GM23338 (cell line): Measurements from ENCODE around the gene TSPAN33. TPM values are rescaled to one million over a fixed set of nuclear protein-coding genes. Genes with fewer than 3 reads are reported as not detected.

Source experiments
- ATAC-seq: fragments of 200-7000 bp; cut with Tn5 transposase; 3 replicates; pipeline ENCODE4 v1.9.1; 2020
- DNase-seq: peaks from one replicate; pipeline ENCODE4 v3.0.0-alpha.2; 2015; ENCODE audit warnings: low spot score
- H2AFZ ChIP-seq: fragments of 200-600 bp; sonication (generic); 2 replicates; pipeline ENCODE4 v1.8.0; 2016; ENCODE audit warnings: antibody characterized with exemption, mild to moderate bottlenecking, moderate library complexity
- H3F3A ChIP-seq: fragments of 200-600 bp; sonication (generic); replicated peaks from 2 replicates; pipeline ENCODE4 v1.8.0; 2017; ENCODE audit warnings: antibody characterized with exemption, mixed run types, low read depth
- H3K27ac ChIP-seq: fragments of 200-600 bp; sonication (generic); 2 replicates; pipeline ENCODE4 v1.6.1; 2016; ENCODE audit warnings: low read depth
- H3K27me3 ChIP-seq: fragments of 200-600 bp; sonication (generic); 2 replicates; pipeline ENCODE4 v1.8.0; 2016; ENCODE audit warnings: mild to moderate bottlenecking, mixed run types, moderate library complexity; ENCODE audit not compliant: insufficient read depth
- H3K36me3 ChIP-seq: fragments of 200-600 bp; sonication (generic); 2 replicates; pipeline ENCODE4 v1.8.0; 2016; ENCODE audit warnings: mild to moderate bottlenecking; ENCODE audit not compliant: insufficient read depth
- H3K4me1 ChIP-seq: fragments of 200-600 bp; sonication (generic); 2 replicates; pipeline ENCODE4 v1.8.0; 2016; ENCODE audit warnings: mild to moderate bottlenecking, moderate library complexity; ENCODE audit not compliant: insufficient read depth
- H3K4me2 ChIP-seq: fragments of 200-600 bp; sonication (generic); 2 replicates; pipeline ENCODE4 v1.7.1; 2017; ENCODE audit warnings: mixed run types
- H3K4me3 ChIP-seq: fragments of 200-600 bp; sonication (generic); 2 replicates; pipeline ENCODE4 v1.6.1; 2016; ENCODE audit warnings: mixed run types
- H3K79me2 ChIP-seq: fragments of 200-600 bp; sonication (generic); replicated peaks from 2 replicates; pipeline ENCODE4 v1.8.0; 2017; ENCODE audit warnings: mild to moderate bottlenecking; ENCODE audit not compliant: insufficient read depth
- H3K9me2 ChIP-seq: fragments of 200-600 bp; sonication (generic); 2 replicates; pipeline ENCODE4 v1.8.0; 2017; ENCODE audit not compliant: insufficient read depth
- H4K20me1 ChIP-seq: fragments of 200-600 bp; sonication (generic); replicated peaks from 2 replicates; pipeline ENCODE4 v1.8.0; 2017; ENCODE audit warnings: mild to moderate bottlenecking; ENCODE audit not compliant: insufficient read depth
- H3K27ac Mint-ChIP-seq: 2 replicates; pipeline ENCODE4 v1.8.0; 2020; ENCODE audit warnings: inconsistent platforms, mild to moderate bottlenecking, moderate library complexity, mixed read lengths
- H3K27me3 Mint-ChIP-seq: 3 replicates; pipeline ENCODE4 v1.8.0; 2022; ENCODE audit warnings: low read depth, mild to moderate bottlenecking, moderate library complexity, mixed read lengths, inconsistent platforms; ENCODE audit not compliant: insufficient read depth, poor library complexity
- H3K36me3 Mint-ChIP-seq: 3 replicates; pipeline ENCODE4 v1.8.0; 2021; ENCODE audit warnings: low read depth, mild to moderate bottlenecking, inconsistent platforms, moderate library complexity, mixed read lengths
- H3K4me1 Mint-ChIP-seq: 3 replicates; pipeline ENCODE4 v1.8.0; 2020; ENCODE audit warnings: mild to moderate bottlenecking, inconsistent platforms, mixed read lengths
- H3K4me3 Mint-ChIP-seq: 3 replicates; pipeline ENCODE4 v1.8.0; 2021; ENCODE audit warnings: moderate library complexity, mild to moderate bottlenecking, inconsistent platforms, mixed read lengths
- H3K9me3 Mint-ChIP-seq: 3 replicates; pipeline ENCODE4 v1.8.0; 2020; ENCODE audit warnings: moderate library complexity, mild to moderate bottlenecking, inconsistent platforms, mixed read lengths
- CREB1 ChIP-seq: fragments of 250-450 bp; sonication (Bioruptor Pico); IDR thresholded peaks from 2 replicates; pipeline ENCODE4 v1.5.0; 2020; ENCODE audit warnings: low read depth, mild to moderate bottlenecking, moderate library complexity
- EZH2 ChIP-seq: fragments of 200-600 bp; sonication (generic); IDR thresholded peaks from one replicate; pipeline ENCODE4 v1.8.0; 2017; ENCODE audit warnings: antibody characterized with exemption, mild to moderate bottlenecking, low read depth; ENCODE audit not compliant: unreplicated experiment
- JUNB ChIP-seq: IDR thresholded peaks from one replicate; pipeline ENCODE4 v1.6.1; 2016; ENCODE audit warnings: antibody characterized with exemption; ENCODE audit not compliant: unreplicated experiment
- NANOG ChIP-seq: IDR thresholded peaks from 2 replicates; pipeline ENCODE4 v1.6.1; 2016; ENCODE audit warnings: antibody characterized with exemption, borderline replicate concordance
- STAT1 ChIP-seq: IDR thresholded peaks from one replicate; pipeline ENCODE4 v1.6.1; 2016; ENCODE audit warnings: antibody characterized with exemption; ENCODE audit not compliant: unreplicated experiment
- ZNF114 ChIP-seq: fragments of 250-450 bp; sonication (Bioruptor Pico); IDR thresholded peaks from 2 replicates; pipeline ENCODE4 v1.5.0; 2020; ENCODE audit warnings: mild to moderate bottlenecking, moderate library complexity
- ZNF331 ChIP-seq: fragments of 250-450 bp; sonication (Bioruptor Pico); IDR thresholded peaks from 2 replicates; pipeline ENCODE4 v1.5.0; 2020; ENCODE audit warnings: low read depth, mild to moderate bottlenecking, moderate library complexity
- ZNF462 ChIP-seq: fragments of 250-450 bp; sonication (Bioruptor Pico); IDR thresholded peaks from 2 replicates; pipeline ENCODE4 v1.5.0; 2020; ENCODE audit warnings: mild to moderate bottlenecking, moderate library complexity
- polyA plus RNA-seq: library from polyadenylated mRNA; unstranded; fragments of >200 nt; fragmentation: Nextera tagmentation; extraction: Ambion mirVana; gene quantifications from 2 replicates; pipeline ENCODE4 v1.2.1, GENCODE V29; 2016
- total RNA-seq: library from RNA; depleted of rRNA; stranded (reverse); fragments of >200 nt; shearing (Covaris generic); gene quantifications from 2 replicates; pipeline ENCODE4 v1.2.3, GENCODE V29; 2014
- TF ChIP-seq, protein P1 (sequence below), 2 experiments: fragments of 200-600 bp in 1 of 2; sonication (generic) in 1 of 2; conservative IDR thresholded peaks; 2 replicates each; pipeline versions ENCODE4 v1.5.1 to v1.6.1; 2016 to 2017; ENCODE audit warnings: antibody characterized with exemption in 2 of 2, low read depth in 2 of 2, mild to moderate bottlenecking in 2 of 2, moderate library complexity in 1 of 2
- TF ChIP-seq, protein P2 (sequence below): IDR thresholded peaks from 2 replicates; pipeline ENCODE4 v1.6.1; 2016; ENCODE audit warnings: antibody characterized with exemption

The TSPAN33 gene
- total and polyA plus RNA-seq, 2 experiments from 2014 or later = 17.6 to 51.5 TPM

- H4K20me1 ChIP-seq = no peaks in the 10 kb centered on the region
- no peak for TF ChIP-seq EZH2
- TF ChIP-seq CREB1 (CRISPR knock-in tag) = no peak
- TF ChIP-seq, protein P1, sequence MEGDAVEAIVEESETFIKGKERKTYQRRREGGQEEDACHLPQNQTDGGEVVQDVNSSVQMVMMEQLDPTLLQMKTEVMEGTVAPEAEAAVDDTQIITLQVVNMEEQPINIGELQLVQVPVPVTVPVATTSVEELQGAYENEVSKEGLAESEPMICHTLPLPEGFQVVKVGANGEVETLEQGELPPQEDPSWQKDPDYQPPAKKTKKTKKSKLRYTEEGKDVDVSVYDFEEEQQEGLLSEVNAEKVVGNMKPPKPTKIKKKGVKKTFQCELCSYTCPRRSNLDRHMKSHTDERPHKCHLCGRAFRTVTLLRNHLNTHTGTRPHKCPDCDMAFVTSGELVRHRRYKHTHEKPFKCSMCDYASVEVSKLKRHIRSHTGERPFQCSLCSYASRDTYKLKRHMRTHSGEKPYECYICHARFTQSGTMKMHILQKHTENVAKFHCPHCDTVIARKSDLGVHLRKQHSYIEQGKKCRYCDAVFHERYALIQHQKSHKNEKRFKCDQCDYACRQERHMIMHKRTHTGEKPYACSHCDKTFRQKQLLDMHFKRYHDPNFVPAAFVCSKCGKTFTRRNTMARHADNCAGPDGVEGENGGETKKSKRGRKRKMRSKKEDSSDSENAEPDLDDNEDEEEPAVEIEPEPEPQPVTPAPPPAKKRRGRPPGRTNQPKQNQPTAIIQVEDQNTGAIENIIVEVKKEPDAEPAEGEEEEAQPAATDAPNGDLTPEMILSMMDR (conservative IDR thresholded peaks at IDR 0.05; ENCODE audit: low read depth in 2 of 2) = peak; percentile 88 to 99
- no peak for TF ChIP-seq ZNF331 (CRISPR knock-in tag)
- TF ChIP-seq, protein P2, sequence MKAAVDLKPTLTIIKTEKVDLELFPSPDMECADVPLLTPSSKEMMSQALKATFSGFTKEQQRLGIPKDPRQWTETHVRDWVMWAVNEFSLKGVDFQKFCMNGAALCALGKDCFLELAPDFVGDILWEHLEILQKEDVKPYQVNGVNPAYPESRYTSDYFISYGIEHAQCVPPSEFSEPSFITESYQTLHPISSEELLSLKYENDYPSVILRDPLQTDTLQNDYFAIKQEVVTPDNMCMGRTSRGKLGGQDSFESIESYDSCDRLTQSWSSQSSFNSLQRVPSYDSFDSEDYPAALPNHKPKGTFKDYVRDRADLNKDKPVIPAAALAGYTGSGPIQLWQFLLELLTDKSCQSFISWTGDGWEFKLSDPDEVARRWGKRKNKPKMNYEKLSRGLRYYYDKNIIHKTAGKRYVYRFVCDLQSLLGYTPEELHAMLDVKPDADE = no peak
- TF ChIP-seq ZNF114 (CRISPR knock-in tag) = no peak
- no peaks in the 10 kb centered on the region for H3K27me3 ChIP-seq
- peak; percentile 94 for ATAC-seq
- peaks cover 15% of the 10 kb centered on the region; the same call in 2 of the 3 replicates for H3K9me3 Mint-ChIP-seq
- H3K4me1 Mint-ChIP-seq = peaks cover 3% of the 10 kb centered on the region; the same call in 1 of the 3 replicates
- no peaks in the 10 kb centered on the region for H3K9me2 ChIP-seq
- H3K27ac Mint-ChIP-seq = 0 out of 2 replicates have a peak overlapping the region, but pooled peaks have one; percentile 48
- peaks cover 10% of the 10 kb centered on the region for H3K27me3 Mint-ChIP-seq
- H3K79me2 ChIP-seq = no peaks in the 10 kb centered on the region
- no peaks in the 10 kb centered on the region for H3K4me1 ChIP-seq
- H3K27ac ChIP-seq = no peak overlapping the region
- H3K36me3 ChIP-seq = no peaks in the 10 kb centered on the region
- no peak overlapping the region for H3K4me3 Mint-ChIP-seq
- H3K4me3 ChIP-seq = no peak overlapping the region
- DNase-seq = peak; percentile 84
- H3K4me2 ChIP-seq = no peak overlapping the region
- no peak overlapping the region for H2AFZ ChIP-seq
- H3K36me3 Mint-ChIP-seq = peaks cover 74% of the 10 kb centered on the region
- peaks cover 6% of the 10 kb centered on the region; the same call in 1 of the 2 replicates for H3F3A ChIP-seq
Measured at GRCh38 chr7:129210256-129210988, 65.9 kb downstream of the TSPAN33 start.

GRCh38 chr7:129210989-129211312 lies 66.4 kb downstream of the TSPAN33 start:
- no peaks in the 10 kb centered on the region for H3K27me3 ChIP-seq
- H3K79me2 ChIP-seq = no peaks in the 10 kb centered on the region
- H3K36me3 ChIP-seq = no peaks in the 10 kb centered on the region
- TF ChIP-seq JUNB (no peak), ZNF462 (no peak), NANOG (no peak), EZH2 (no peak), STAT1 (no peak)
- TF ChIP-seq, protein P2 = no peak
- ATAC-seq (no peak), DNase-seq (no peak)
- peaks cover 6% of the 10 kb centered on the region; the same call in 1 of the 2 replicates for H3F3A ChIP-seq
- H2AFZ ChIP-seq = no peak overlapping the region
- H3K27ac ChIP-seq = no peak overlapping the region
- H3K36me3 Mint-ChIP-seq = peaks cover 75% of the 10 kb centered on the region
- no peak overlapping the region for H3K4me3 Mint-ChIP-seq
- peaks cover 3% of the 10 kb centered on the region; the same call in 1 of the 3 replicates for H3K4me1 Mint-ChIP-seq
- H3K4me3 ChIP-seq = no peak overlapping the region
- no peaks in the 10 kb centered on the region for H4K20me1 ChIP-seq
- no peaks in the 10 kb centered on the region for H3K9me2 ChIP-seq
- peaks cover 10% of the 10 kb centered on the region for H3K27me3 Mint-ChIP-seq
- H3K27ac Mint-ChIP-seq = 0 out of 2 replicates have a peak overlapping the region, but pooled peaks have one; percentile 48
- no peaks in the 10 kb centered on the region for H3K4me1 ChIP-seq
- H3K4me2 ChIP-seq = no peak overlapping the region
- H3K9me3 Mint-ChIP-seq = peaks cover 19% of the 10 kb centered on the region
